Measurements from ENCODE around the gene NFIC. TPM values are rescaled to one million over a fixed set of nuclear protein-coding genes. Genes with fewer than 3 reads are reported as not detected.

NFIC gene
- total RNA-seq, 1 experiment from 2014 or later = 85.5 TPM

- no peak overlapping the region for H3K27ac Mint-ChIP-seq (ENCODE audit: low read depth, unreplicated experiment)
- intact Hi-C loops (cut with micrococcal nuclease) = no loop called here
- POLR2A ChIA-PET = no interaction called here
- no peak for TF ChIP-seq CTCF (IDR thresholded peaks at IDR 0.05; ENCODE audit: unreplicated experiment)
- H3K4me1 Mint-ChIP-seq (ENCODE audit: insufficient read depth, unreplicated experiment) = peaks cover 14% of the 10 kb centered on the region
- H3K27me3 Mint-ChIP-seq (ENCODE audit: insufficient read depth, unreplicated experiment) = no peaks in the 10 kb centered on the region
- no TSS peak for BruUV-seq (replicated peaks)
- CTCF ChIA-PET = interaction anchor here (0.6 kb wide), 2 partner anchors 242 to 1191 kb away, joined by 3 read pairs; no protein-coding TSS in a partner anchor
- H3K4me3 Mint-ChIP-seq (ENCODE audit: unreplicated experiment) = no peak overlapping the region
- H3K9me3 Mint-ChIP-seq (ENCODE audit: unreplicated experiment) = no peaks in the 10 kb centered on the region
- H3K36me3 Mint-ChIP-seq (ENCODE audit: insufficient read depth, unreplicated experiment) = peaks cover 8% of the 10 kb centered on the region
- no peak for DNase-seq (ENCODE audit: unreplicated experiment)
Measured at GRCh38 chr19:3513229-3514140, 147.1 kb downstream of the NFIC start.

GRCh38 chr19:3514930-3515329 is 148.5 kb downstream of the NFIC start:
- no peaks in the 10 kb centered on the region for H3K9me3 Mint-ChIP-seq (ENCODE audit: unreplicated experiment)
- peaks cover 3% of the 10 kb centered on the region for H3K4me1 Mint-ChIP-seq (ENCODE audit: insufficient read depth, unreplicated experiment)
- intact Hi-C loops (cut with micrococcal nuclease) = no loop called here
- peaks cover 8% of the 10 kb centered on the region for H3K36me3 Mint-ChIP-seq (ENCODE audit: insufficient read depth, unreplicated experiment)
- no peak for TF ChIP-seq CTCF (IDR thresholded peaks at IDR 0.05; ENCODE audit: unreplicated experiment)
- H3K27ac Mint-ChIP-seq (ENCODE audit: low read depth, unreplicated experiment) = no peak overlapping the region
- DNase-seq (ENCODE audit: unreplicated experiment) = no peak
- H3K27me3 Mint-ChIP-seq (ENCODE audit: insufficient read depth, unreplicated experiment) = no peaks in the 10 kb centered on the region
- H3K4me3 Mint-ChIP-seq (ENCODE audit: unreplicated experiment) = no peak overlapping the region
- POLR2A ChIA-PET = interaction anchor here (0.8 to 1.0 kb wide), 2 partner anchors 27 to 441 kb away, joined by 3 read pairs; no protein-coding TSS in a partner anchor
- CTCF ChIA-PET = no interaction called here
- BruUV-seq (replicated peaks) = no TSS peak

GRCh38 chr19:3515891-3516422 is 149.6 kb downstream of the NFIC start:
- Mint-ChIP-seq H3K4me1 (ENCODE audit: insufficient read depth, unreplicated experiment) (peaks cover 4% of the 10 kb centered on the region), H3K27me3 (ENCODE audit: insufficient read depth, unreplicated experiment) (no peaks in the 10 kb centered on the region), H3K4me3 (ENCODE audit: unreplicated experiment) (no peak overlapping the region), H3K9me3 (ENCODE audit: unreplicated experiment) (no peaks in the 10 kb centered on the region), H3K36me3 (ENCODE audit: insufficient read depth, unreplicated experiment) (peaks cover 11% of the 10 kb centered on the region), H3K27ac (ENCODE audit: low read depth, unreplicated experiment) (no peak overlapping the region)
- no peak for TF ChIP-seq CTCF (IDR thresholded peaks at IDR 0.05; ENCODE audit: unreplicated experiment)
- DNase-seq (ENCODE audit: unreplicated experiment) = no peak
- intact Hi-C loops (cut with micrococcal nuclease) = no loop called here
- ChIA-PET POLR2A (interaction anchor here (0.6 to 1.3 kb wide), 2 partner anchors 15 to 442 kb away, joined by 3 read pairs; partner anchors contain the start of gene DOHH), CTCF (interaction anchor here (0.6 kb wide), 1 partner anchor 281 kb away, joined by 6 read pairs; no protein-coding TSS in a partner anchor)
- no TSS peak for BruUV-seq (replicated peaks)

GRCh38 chr19:3516675-3517207 is 150.4 kb downstream of the NFIC start:
- TF ChIP-seq CTCF (IDR thresholded peaks at IDR 0.05; ENCODE audit: unreplicated experiment) = no peak
- POLR2A ChIA-PET = interaction anchor here (0.6 to 1.3 kb wide), 2 partner anchors 16 to 441 kb away, joined by 3 read pairs; partner anchors contain the start of gene DOHH
- no peak overlapping the region for H3K27ac Mint-ChIP-seq (ENCODE audit: low read depth, unreplicated experiment)
- no peak overlapping the region for H3K4me3 Mint-ChIP-seq (ENCODE audit: unreplicated experiment)
- H3K27me3 Mint-ChIP-seq (ENCODE audit: insufficient read depth, unreplicated experiment) = no peaks in the 10 kb centered on the region
- CTCF ChIA-PET = no interaction called here
- BruUV-seq (replicated peaks) = no TSS peak
- no peaks in the 10 kb centered on the region for H3K9me3 Mint-ChIP-seq (ENCODE audit: unreplicated experiment)
- intact Hi-C loops (cut with micrococcal nuclease) = no loop called here
- DNase-seq (ENCODE audit: unreplicated experiment) = peak; percentile 43
- H3K4me1 Mint-ChIP-seq (ENCODE audit: insufficient read depth, unreplicated experiment) = peaks cover 11% of the 10 kb centered on the region
- H3K36me3 Mint-ChIP-seq (ENCODE audit: insufficient read depth, unreplicated experiment) = peaks cover 18% of the 10 kb centered on the region

Data from MCF 10A (cell line).